Natural killer cell (primary cell): ENCODE results near the gene ROR1. TPM values are rescaled to one million over a fixed set of nuclear protein-coding genes. Genes with fewer than 3 reads are reported as not detected.

Source experiments
- ATAC-seq, 3 donors: fragments of 150-1000 bp in 2 of 3; fragments of 200-7000 bp in 1 of 3; cut with Tn5 transposase; 1 replicate in 1 of 3; 2 replicates in 2 of 3; pipeline ENCODE4 v1.10.0; 2021; ENCODE audit warnings: mild to moderate bottlenecking in 2 of 3, moderate library complexity in 2 of 3
- DNase-seq, 2 donors: peaks; one replicate each; pipeline versions ENCODE4 v3.0.0 to v3.0.0-alpha.2; 2013 to 2021; ENCODE audit warnings: mixed read lengths in 1 of 2
- H3K27ac ChIP-seq: one replicate; pipeline ENCODE4 v1.5.1; 2013; ENCODE audit warnings: mild to moderate bottlenecking, low read length
- H3K27me3 ChIP-seq: one replicate; pipeline ENCODE4 v1.6.1; 2013; ENCODE audit warnings: low read length; ENCODE audit not compliant: control insufficient read depth, insufficient read depth
- H3K36me3 ChIP-seq: one replicate; pipeline ENCODE4 v1.6.1; 2013; ENCODE audit warnings: low read length; ENCODE audit not compliant: control insufficient read depth, insufficient read depth
- H3K4me1 ChIP-seq: one replicate; pipeline ENCODE4 v1.6.1; 2013; ENCODE audit warnings: low read length; ENCODE audit not compliant: control insufficient read depth, insufficient read depth
- H3K4me3 ChIP-seq: one replicate; pipeline ENCODE4 v1.5.1; 2013; ENCODE audit warnings: low read length
- H3K9me3 ChIP-seq: one replicate; pipeline ENCODE4 v1.6.1; 2013; ENCODE audit warnings: low read length; ENCODE audit not compliant: control insufficient read depth, insufficient read depth
- H3K27ac Mint-ChIP-seq, 2 donors: one replicate each; pipeline ENCODE4 v1.8.0; 2022; ENCODE audit warnings: mild to moderate bottlenecking in 2 of 2, mixed read lengths in 2 of 2, moderate library complexity in 1 of 2
- H3K27me3 Mint-ChIP-seq, 2 donors: one replicate each; pipeline ENCODE4 v1.8.0; 2022; ENCODE audit warnings: low read depth in 2 of 2, mixed read lengths in 2 of 2
- H3K36me3 Mint-ChIP-seq: one replicate; pipeline ENCODE4 v1.8.0; 2022; ENCODE audit warnings: mixed read lengths
- H3K4me1 Mint-ChIP-seq, 2 donors: one replicate each; pipeline ENCODE4 v1.8.0; 2022; ENCODE audit warnings: mixed read lengths in 2 of 2
- H3K4me3 Mint-ChIP-seq: one replicate; pipeline ENCODE4 v1.8.0; 2022; ENCODE audit warnings: mild to moderate bottlenecking, moderate library complexity, mixed read lengths
- H3K9me3 Mint-ChIP-seq, 2 donors: one replicate each; pipeline ENCODE4 v1.8.0; 2022; ENCODE audit warnings: mixed read lengths in 2 of 2
- WGBS: methylation state at CpG from one replicate; pipeline ENCODE4 v1.1.7; 2013; ENCODE audit warnings: missing lambda C conversion rate; ENCODE audit not compliant: insufficient coverage; 5-methylcytosine and 5-hydroxymethylcytosine counted together
- intact Hi-C: fragments of 100-400 bp; cut with micrococcal nuclease; formaldehyde crosslinking; loops from one replicate; pipeline ENCODE4 v1.14.2; 2022
- total RNA-seq, 4 donors: library from RNA; stranded (reverse); fragments of 120-200 nt in 1 of 4; gene quantifications; one replicate each; pipeline versions ENCODE4 v1.2.3 to v1.2.4, GENCODE V29; 2013 to 2022
- TF ChIP-seq, protein P1 (sequence below): fragments of 200-600 bp; IDR thresholded peaks from one replicate; pipeline ENCODE4 v1.8.0; 2022; ENCODE audit warnings: antibody characterized with exemption

Gene ROR1
- total RNA-seq, 3 donors from 2014 or later (not counting 1 experiment from before 2014, with no cell fraction given), result 0.05 to 0.35 (median 0.27) TPM

DNA sequence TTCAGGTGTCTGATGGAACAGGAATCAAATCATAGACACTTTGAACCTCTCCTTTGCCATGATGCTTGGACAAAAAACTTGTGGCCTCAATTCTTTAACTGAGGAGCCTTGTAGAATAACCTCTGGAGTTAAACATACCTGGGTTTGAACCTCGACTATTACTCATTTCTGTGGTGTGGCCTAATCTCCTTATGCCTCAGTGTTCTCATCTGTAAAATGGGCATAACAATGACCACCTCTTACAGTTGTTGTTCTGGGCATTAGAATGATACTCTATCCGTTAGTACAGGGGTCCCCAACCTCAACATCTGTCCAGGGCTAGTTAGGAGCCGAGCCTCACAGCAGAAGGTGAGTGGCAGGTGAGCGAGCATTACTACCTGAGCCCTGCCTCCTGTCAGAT lies 137.2 kb downstream of the ROR1 start:
- Histone ChIP-seq H3K36me3 (no peaks in the 10 kb centered on the region), H3K4me3 (no peak overlapping the region), H3K4me1 (no peaks in the 10 kb centered on the region), H3K27ac (no peak overlapping the region), H3K27me3 (no peaks in the 10 kb centered on the region), H3K9me3 (no peaks in the 10 kb centered on the region)
- Mint-ChIP-seq H3K4me3 (no peak overlapping the region), H3K9me3 (no peaks in the 10 kb centered on the region), H3K36me3 (no peaks in the 10 kb centered on the region), H3K27me3 (peaks cover 9 to 17% of the 10 kb centered on the region in 2 donors), H3K4me1 (no peaks in the 10 kb centered on the region), H3K27ac (no peak overlapping the region)
- WGBS, result 79% methylated on average over 4 of the region's 4 CpGs
- DNase-seq (no peak), ATAC-seq (no peak)
- intact Hi-C loops, result no loop called here
- TF ChIP-seq, protein P1, sequence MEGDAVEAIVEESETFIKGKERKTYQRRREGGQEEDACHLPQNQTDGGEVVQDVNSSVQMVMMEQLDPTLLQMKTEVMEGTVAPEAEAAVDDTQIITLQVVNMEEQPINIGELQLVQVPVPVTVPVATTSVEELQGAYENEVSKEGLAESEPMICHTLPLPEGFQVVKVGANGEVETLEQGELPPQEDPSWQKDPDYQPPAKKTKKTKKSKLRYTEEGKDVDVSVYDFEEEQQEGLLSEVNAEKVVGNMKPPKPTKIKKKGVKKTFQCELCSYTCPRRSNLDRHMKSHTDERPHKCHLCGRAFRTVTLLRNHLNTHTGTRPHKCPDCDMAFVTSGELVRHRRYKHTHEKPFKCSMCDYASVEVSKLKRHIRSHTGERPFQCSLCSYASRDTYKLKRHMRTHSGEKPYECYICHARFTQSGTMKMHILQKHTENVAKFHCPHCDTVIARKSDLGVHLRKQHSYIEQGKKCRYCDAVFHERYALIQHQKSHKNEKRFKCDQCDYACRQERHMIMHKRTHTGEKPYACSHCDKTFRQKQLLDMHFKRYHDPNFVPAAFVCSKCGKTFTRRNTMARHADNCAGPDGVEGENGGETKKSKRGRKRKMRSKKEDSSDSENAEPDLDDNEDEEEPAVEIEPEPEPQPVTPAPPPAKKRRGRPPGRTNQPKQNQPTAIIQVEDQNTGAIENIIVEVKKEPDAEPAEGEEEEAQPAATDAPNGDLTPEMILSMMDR, result no peak

DNA sequence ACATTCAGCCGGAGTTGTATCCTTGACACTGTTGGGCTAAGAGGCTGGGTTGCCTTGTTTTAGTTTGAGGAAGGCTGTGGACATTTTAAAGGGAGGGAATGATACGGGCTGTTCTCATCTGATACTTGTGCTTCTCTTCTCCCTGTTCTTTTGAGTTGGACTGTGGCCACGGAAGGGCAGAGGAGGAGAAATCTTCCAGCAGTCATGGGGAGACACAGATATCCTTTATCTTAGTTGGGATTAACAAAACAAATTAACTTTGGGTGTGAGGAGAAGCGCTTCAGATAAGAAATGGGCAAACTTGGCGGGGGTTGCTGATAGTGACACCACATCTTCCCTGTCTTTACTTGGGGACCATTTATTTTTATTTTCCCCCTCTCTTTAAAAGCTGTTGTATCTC lies 138.8 kb downstream of the ROR1 start:
- H3K4me1 ChIP-seq, result no peaks in the 10 kb centered on the region
- Mint-ChIP-seq H3K4me1 (no peaks in the 10 kb centered on the region), H3K9me3 (no peaks in the 10 kb centered on the region), H3K4me3 (no peak overlapping the region), H3K27ac (no peak overlapping the region), H3K36me3 (no peaks in the 10 kb centered on the region), H3K27me3 (peaks cover 6 to 17% of the 10 kb centered on the region in 2 donors)
- DNase-seq, result no peak
- WGBS, result 90% methylated on average over 4 of the region's 5 CpGs
- intact Hi-C loops, result no loop called here
- H3K27ac ChIP-seq, result no peak overlapping the region
- ATAC-seq, result no peak
- no peaks in the 10 kb centered on the region for H3K36me3 ChIP-seq
- no peaks in the 10 kb centered on the region for H3K9me3 ChIP-seq
- TF ChIP-seq, protein P1, result no peak
- no peak overlapping the region for H3K4me3 ChIP-seq
- H3K27me3 ChIP-seq, result no peaks in the 10 kb centered on the region

DNA sequence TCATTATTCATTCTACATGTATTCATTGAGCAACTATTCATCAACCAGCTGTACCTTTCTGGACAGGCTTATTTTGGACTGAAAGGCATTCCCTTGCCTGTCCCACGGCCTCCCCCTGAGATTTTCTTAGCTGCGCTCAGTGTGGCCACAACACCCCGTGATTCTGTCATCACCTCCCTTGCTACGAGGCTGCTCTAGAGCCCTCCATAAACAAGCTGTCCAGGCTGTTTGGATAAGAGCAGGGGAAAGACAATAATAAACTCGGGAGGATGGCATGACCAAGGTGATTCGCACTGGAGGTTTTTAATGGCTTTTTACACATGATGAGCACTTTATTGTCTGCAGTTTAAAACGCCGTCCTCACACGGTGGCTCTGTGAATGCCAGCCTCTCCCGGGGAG lies 139.7 kb downstream of the ROR1 start:
- H3K36me3 ChIP-seq, result no peaks in the 10 kb centered on the region
- no peak overlapping the region for H3K27ac ChIP-seq
- H3K9me3 Mint-ChIP-seq, result no peaks in the 10 kb centered on the region
- ATAC-seq (no peak), DNase-seq (no peak)
- H3K4me1 ChIP-seq, result no peaks in the 10 kb centered on the region
- intact Hi-C loops, result no loop called here
- H3K4me1 Mint-ChIP-seq, result no peaks in the 10 kb centered on the region
- H3K27me3 ChIP-seq, result no peaks in the 10 kb centered on the region
- no peaks in the 10 kb centered on the region for H3K9me3 ChIP-seq
- TF ChIP-seq, protein P1, result no peak
- no peak overlapping the region for H3K27ac Mint-ChIP-seq
- 88% methylated on average over 10 of the region's 10 CpGs for WGBS
- H3K4me3 Mint-ChIP-seq, result no peak overlapping the region
- H3K36me3 Mint-ChIP-seq, result no peaks in the 10 kb centered on the region
- H3K4me3 ChIP-seq, result no peak overlapping the region
- peaks cover 6 to 17% of the 10 kb centered on the region in 2 donors for H3K27me3 Mint-ChIP-seq

DNA sequence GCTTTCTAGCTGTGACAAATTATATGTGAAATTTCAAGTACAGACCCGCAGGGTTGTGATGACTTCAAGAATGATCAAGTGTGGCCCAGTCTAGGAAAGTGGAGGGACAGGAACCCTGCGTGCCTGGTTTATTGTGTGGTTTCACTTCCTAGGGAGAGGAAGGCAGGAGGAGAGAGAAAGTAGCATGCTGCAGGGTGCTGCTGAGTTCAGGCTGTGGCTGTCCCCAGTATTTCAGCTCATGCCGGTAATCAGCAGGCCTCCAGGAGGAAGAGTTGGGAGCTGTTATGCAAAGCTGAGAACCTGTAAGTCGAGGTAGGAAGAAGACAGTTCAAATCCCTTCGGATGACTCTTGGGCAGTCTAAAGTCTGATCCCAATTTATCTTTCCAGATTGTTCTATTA lies 140.4 kb downstream of the ROR1 start:
- Histone ChIP-seq H3K27me3 (no peaks in the 10 kb centered on the region), H3K4me1 (no peaks in the 10 kb centered on the region), H3K27ac (no peak overlapping the region), H3K36me3 (no peaks in the 10 kb centered on the region), H3K9me3 (no peaks in the 10 kb centered on the region), H3K4me3 (no peak overlapping the region)
- H3K4me3 Mint-ChIP-seq, result no peak overlapping the region
- no peaks in the 10 kb centered on the region for H3K9me3 Mint-ChIP-seq
- H3K27me3 Mint-ChIP-seq, result peaks cover 6 to 17% of the 10 kb centered on the region in 2 donors
- TF ChIP-seq, protein P1, result no peak
- ATAC-seq, result no peak
- intact Hi-C loops, result no loop called here
- WGBS, result 79% methylated on average over 5 of the region's 5 CpGs
- H3K36me3 Mint-ChIP-seq, result no peaks in the 10 kb centered on the region
- H3K4me1 Mint-ChIP-seq, result no peaks in the 10 kb centered on the region
- DNase-seq, result no peak
- no peak overlapping the region for H3K27ac Mint-ChIP-seq
